Left lung (tissue), 10 donors: ENCODE measurements around the gene RAB19. TPM values are rescaled to one million over a fixed set of nuclear protein-coding genes. Genes with fewer than 3 reads are reported as not detected.
A peak's percentile ranks its signal among the peaks of the same experiment; 100 is the strongest.
"Not testable (repeated sequence)": the region's sequence is repeated elsewhere in the genome, so short reads cannot be mapped to it uniquely, and the experiment has no call there.

Experiments used
- ATAC-seq: fragments of 200-7000 bp; cut with Tn5 transposase; one replicate; pipeline ENCODE4 v1.9.1; 2020; ENCODE audit warnings: moderate library complexity
- DNase-seq, 4 donors: peaks; one replicate each; pipeline ENCODE4 v3.0.0-alpha.2; 2013 to 2020
- H3K27ac ChIP-seq, 2 donors: fragments of 200-600 bp; sonication (generic) in 1 of 2; one replicate each; pipeline versions ENCODE4 v1.5.0 to v1.8.0; 2020 to 2021
- H3K27me3 ChIP-seq, 2 donors: fragments of 200-600 bp; sonication (generic) in 1 of 2; one replicate each; pipeline versions ENCODE4 v1.5.0 to v1.8.0; 2020 to 2021
- H3K36me3 ChIP-seq, 2 donors: fragments of 200-600 bp; sonication (generic) in 1 of 2; one replicate each; pipeline versions ENCODE4 v1.5.0 to v1.8.0; 2020 to 2021
- H3K4me1 ChIP-seq, 2 donors: fragments of 200-600 bp; one replicate each; pipeline ENCODE4 v1.8.0; 2021
- H3K4me3 ChIP-seq, 2 donors: fragments of 200-600 bp; sonication (generic) in 1 of 2; one replicate each; pipeline versions ENCODE4 v1.5.0 to v1.8.0; 2020 to 2021; ENCODE audit warnings: mild to moderate bottlenecking in 1 of 2
- H3K9me3 ChIP-seq, 2 donors: fragments of 200-600 bp; sonication (generic) in 1 of 2; one replicate each; pipeline versions ENCODE4 v1.5.0 to v1.8.0; 2020 to 2021
- intact Hi-C, 2 donors: fragments of 100-400 bp; cut with DNase I; formaldehyde crosslinking; loops; one replicate each; pipeline versions ENCODE4 v1.11.2 to v1.14.2; 2022
- polyA plus RNA-seq, 6 donors: library from polyadenylated mRNA; unstranded; fragments of 120-200 nt; gene quantifications; one replicate each; pipeline ENCODE4 v1.2.1, GENCODE V29; 2013; ENCODE audit not compliant: insufficient read length in 6 of 6
- total RNA-seq, 2 donors: library from RNA; stranded (reverse); fragmentation: NEBNext Ultra II Directional; extraction: Animal tissue kit (Norgen Biotek cat#: 25700); gene quantifications; one replicate each; pipeline ENCODE4 v1.2.1, GENCODE V29; 2021
- TF ChIP-seq, protein P1 (sequence below), 2 donors: fragments of 200-600 bp; sonication (generic) in 1 of 2; IDR thresholded peaks; one replicate each; pipeline versions ENCODE4 v1.5.0 to v1.8.0; 2021; ENCODE audit warnings: antibody characterized with exemption in 2 of 2
- donor health status: DM: no; HTN: yes; CAD: no.
- donor health status: DM: no; HTN: no; CAD: no.

RAB19 gene
- total and polyA plus RNA-seq, 8 donors = 0.97 to 5.1 (median 1.5) TPM

DNA sequence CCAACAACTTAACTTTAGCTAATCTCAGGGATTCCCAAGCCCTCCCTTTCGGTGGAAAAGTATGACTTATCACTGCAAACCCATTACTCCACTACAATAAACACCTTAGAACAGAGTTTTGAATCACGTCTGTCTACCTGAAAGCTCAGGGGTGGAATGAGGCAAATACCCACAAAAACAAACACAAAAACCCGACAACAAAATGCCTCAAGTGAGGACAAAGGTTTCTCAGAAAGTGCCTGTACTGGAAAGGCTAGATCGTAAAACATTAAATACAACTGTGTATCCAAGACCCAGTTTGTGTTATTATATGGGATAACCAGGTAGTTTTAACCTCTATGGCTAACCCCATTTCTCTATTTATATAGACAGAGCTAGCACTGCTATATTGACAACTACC, 49.4 kb downstream of the RAB19 start:
- Histone ChIP-seq H3K36me3 (peaks cover 9 to 66% of the 10 kb centered on the region in 2 donors), H3K4me1 (peaks cover 0 to 21% of the 10 kb centered on the region in 2 donors), H3K9me3 (no peaks in the 10 kb centered on the region), H3K27ac (no peak overlapping the region), H3K4me3 (no peak overlapping the region), H3K27me3 (no peaks in the 10 kb centered on the region)
- intact Hi-C loops = no loop called here
- DNase-seq = no peak
- no peak for ATAC-seq
- TF ChIP-seq, protein P1, sequence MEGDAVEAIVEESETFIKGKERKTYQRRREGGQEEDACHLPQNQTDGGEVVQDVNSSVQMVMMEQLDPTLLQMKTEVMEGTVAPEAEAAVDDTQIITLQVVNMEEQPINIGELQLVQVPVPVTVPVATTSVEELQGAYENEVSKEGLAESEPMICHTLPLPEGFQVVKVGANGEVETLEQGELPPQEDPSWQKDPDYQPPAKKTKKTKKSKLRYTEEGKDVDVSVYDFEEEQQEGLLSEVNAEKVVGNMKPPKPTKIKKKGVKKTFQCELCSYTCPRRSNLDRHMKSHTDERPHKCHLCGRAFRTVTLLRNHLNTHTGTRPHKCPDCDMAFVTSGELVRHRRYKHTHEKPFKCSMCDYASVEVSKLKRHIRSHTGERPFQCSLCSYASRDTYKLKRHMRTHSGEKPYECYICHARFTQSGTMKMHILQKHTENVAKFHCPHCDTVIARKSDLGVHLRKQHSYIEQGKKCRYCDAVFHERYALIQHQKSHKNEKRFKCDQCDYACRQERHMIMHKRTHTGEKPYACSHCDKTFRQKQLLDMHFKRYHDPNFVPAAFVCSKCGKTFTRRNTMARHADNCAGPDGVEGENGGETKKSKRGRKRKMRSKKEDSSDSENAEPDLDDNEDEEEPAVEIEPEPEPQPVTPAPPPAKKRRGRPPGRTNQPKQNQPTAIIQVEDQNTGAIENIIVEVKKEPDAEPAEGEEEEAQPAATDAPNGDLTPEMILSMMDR (IDR thresholded peaks at IDR 0.05) = no peak

DNA sequence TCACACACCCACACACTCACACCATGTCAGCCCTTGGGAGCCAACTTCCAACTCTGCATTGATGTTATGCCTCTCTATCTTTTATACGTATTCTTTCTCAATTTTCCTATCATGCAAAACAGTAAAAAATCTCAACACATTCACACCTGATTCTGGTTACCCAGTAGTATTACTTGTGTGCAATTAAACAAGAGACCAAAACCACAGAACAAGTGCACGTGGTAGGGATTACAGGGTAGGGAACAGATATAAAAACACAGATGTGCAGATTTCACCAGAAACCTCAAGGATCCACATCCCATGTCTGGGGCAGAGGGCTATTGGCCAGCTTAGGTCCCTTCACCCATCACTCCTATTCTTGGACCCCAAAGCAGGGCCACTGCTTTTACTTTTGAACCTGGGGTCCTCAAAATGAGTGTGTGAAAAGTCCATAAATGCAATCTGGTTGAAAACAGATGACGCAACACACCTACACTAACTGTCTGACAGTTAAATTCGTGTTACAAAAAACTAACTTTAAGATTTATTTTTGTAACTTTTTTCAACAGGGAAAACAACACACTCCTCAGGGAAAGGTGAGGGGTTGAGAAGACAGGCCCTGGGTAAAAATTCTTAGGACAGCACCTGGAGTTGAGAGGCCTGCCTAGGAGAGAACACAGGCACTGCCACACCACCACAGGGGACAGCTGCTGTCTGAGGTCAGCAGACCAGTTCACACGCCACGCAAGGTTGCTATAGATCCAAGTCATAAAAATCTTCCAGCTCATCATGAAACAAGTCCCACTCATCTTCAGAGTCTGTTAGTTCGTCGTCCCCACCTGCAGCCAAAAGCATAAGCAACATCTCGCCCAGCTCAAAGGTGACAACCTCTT, 50.2 kb downstream of the RAB19 start:
- H3K9me3 ChIP-seq, H3K27ac ChIP-seq, ATAC-seq, intact Hi-C loops, DNase-seq, H3K27me3 ChIP-seq, H3K4me3 ChIP-seq: not testable (repeated sequence)
- H3K36me3 ChIP-seq = peaks cover 9 to 74% of the 10 kb centered on the region in 2 donors
- peaks cover 0 to 19% of the 10 kb centered on the region in 2 donors for H3K4me1 ChIP-seq

DNA sequence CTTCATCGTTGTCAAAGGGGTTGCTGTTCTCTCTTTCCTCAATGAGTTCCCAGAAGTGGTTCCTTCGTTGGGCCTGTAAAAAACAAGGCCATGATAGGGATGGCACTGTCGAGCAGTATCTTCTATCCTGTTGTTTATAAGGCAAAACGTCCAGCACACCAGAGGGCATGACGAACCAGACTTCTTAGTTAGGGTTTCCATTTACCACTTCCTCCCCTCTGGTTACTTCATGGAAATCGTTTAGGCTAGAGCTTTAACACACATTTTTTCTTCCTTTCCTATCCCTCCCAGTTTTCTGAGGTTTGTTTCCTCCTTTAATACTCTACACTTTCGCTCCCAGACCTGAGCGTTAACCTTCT, 50.8 kb downstream of the RAB19 start:
- TF ChIP-seq, protein P1 (IDR thresholded peaks at IDR 0.05) = no peak
- Histone ChIP-seq H3K27me3 (no peaks in the 10 kb centered on the region), H3K4me1 (peaks cover 0 to 19% of the 10 kb centered on the region in 2 donors), H3K36me3 (peaks cover 9 to 80% of the 10 kb centered on the region in 2 donors), H3K27ac (no peak overlapping the region), H3K9me3 (no peaks in the 10 kb centered on the region), H3K4me3 (no peak overlapping the region)
- intact Hi-C loops = no loop called here
- ATAC-seq (no peak), DNase-seq (no peak)

DNA sequence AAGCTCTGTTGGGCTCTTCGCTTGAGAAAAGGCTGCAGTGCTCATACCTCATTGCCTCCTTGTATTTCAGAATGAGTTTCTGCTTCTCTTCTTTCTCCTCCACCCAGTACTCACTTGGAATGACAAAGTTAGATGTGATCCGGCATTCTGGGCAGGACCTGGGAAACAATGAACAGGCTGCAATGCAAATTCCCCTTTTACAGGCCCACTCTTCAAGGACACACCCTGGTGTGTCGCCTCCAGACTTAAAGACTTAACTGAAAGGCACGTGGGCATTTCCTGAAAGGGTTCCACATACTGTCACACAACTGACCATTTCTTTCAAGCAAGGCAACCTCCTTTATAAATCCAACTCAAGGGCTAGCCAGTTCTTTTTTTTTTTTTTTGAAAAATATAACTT, 51.9 kb downstream of the RAB19 start:
- TF ChIP-seq, protein P1 (IDR thresholded peaks at IDR 0.05) = no peak
- Histone ChIP-seq H3K4me1 (peaks cover 0 to 12% of the 10 kb centered on the region in 2 donors), H3K9me3 (no peaks in the 10 kb centered on the region), H3K36me3 (peaks cover 9 to 89% of the 10 kb centered on the region in 2 donors), H3K27ac (no peak overlapping the region), H3K4me3 (no peak overlapping the region), H3K27me3 (no peaks in the 10 kb centered on the region)
- intact Hi-C loops = no loop called here
- ATAC-seq = no peak
- DNase-seq = no peak

DNA sequence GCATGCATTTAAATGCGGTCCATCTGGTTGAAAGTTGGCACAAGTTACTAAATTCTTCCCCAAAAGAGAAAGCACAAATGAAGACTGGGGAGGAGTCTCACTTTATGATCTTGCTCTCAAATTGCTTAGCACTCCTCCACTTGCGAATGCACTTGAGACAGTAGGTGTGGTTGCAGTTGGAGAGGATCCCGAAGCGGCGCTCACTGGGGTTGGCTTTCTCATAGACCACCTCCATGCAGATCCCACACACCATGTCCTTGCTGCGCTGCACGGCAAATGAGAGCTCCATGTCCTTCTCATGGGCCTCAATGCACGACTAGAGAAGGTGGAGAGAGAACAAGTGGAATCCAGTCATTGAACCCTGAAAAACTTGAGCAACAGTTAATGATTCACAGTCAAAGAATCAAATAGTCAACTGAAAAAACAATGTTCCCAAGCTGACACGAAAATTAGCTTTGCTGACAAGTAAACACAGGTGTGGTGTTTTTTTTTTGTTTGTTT, 52.7 kb downstream of the RAB19 start:
- Histone ChIP-seq H3K4me1 (peaks cover 0 to 6% of the 10 kb centered on the region in 2 donors), H3K36me3 (peaks cover 9 to 97% of the 10 kb centered on the region in 2 donors), H3K4me3 (no peak overlapping the region), H3K27me3 (no peaks in the 10 kb centered on the region), H3K9me3 (no peaks in the 10 kb centered on the region), H3K27ac (no peak overlapping the region)
- peak; percentile 82 for ATAC-seq
- intact Hi-C loops = no loop called here
- DNase-seq = no peak
- TF ChIP-seq, protein P1 (IDR thresholded peaks at IDR 0.05) = no peak
